Right kidney (tissue), 1 donor: ENCODE measurements around the gene MATN3.

Experiments
- DNase-seq: peaks from one replicate; pipeline ENCODE4 v3.0.0-alpha.2; 2016

The MATN3 gene

DNA sequence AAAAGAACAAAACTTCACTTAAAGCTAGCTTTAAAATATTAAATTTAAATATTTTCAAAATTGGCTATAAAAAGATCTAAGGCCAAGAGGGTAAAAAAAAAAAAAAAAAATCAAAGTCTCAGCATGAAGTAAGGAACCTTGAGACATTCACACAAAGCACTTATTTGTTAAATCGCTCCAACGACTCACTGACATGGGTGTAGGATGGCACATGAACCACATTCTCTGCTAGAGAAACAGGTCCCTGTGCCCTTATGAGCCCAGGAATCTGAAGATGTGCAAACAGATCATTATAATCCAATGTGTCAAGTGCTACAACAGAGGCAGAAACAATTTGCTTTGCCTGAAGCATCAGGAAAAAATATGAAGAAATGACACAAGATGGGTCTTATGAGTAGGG is 25.2 kb upstream of the MATN3 start:
- no peak for DNase-seq

GRCh38 chr2:20035955-20036666 is 23.6 kb upstream of the MATN3 start:
- no peak for DNase-seq

- DNase-seq, result no peak
Measured at GRCh38 chr2:20034821-20035220, 22.4 kb upstream of the MATN3 start.

DNA sequence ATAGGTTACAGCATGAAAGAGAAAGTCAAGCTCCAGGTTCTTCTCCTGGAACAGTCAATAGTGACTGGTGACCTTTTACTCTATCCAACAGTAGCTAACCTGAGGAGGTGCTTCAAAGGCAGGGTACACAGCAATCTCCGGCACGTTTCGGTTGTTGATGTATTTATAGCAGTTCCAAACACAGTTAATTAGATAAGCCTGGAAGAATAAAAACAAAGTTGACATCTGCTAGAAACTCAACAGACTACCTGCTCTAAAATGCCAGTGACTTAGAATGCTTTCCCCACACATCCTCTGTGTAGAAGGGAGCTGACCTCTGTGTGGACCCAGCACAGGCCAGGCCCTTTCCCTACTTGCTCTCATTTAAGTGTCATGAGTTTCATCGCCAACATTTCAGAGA is 21.8 kb upstream of the MATN3 start:
- DNase-seq, result no peak

DNA sequence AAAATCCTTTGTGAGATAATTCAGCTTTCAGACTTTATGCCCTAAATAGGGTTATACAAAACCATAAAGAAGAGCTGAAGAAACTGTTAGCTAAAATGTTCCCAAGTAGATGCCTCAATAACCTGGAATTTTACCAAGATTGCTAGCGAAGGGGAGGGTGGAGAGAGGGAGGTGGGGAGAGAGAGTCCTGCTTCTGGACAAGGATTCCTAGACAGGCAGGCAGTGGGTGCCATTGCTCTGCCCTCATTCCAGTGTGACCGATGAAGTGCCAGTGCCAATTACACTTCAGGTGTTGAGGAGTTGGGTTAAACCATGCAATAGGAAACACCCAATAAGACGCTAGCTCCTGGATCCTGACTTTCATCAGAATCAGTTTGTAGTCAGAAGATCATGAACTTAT is 20.9 kb upstream of the MATN3 start:
- DNase-seq, result no peak

DNA sequence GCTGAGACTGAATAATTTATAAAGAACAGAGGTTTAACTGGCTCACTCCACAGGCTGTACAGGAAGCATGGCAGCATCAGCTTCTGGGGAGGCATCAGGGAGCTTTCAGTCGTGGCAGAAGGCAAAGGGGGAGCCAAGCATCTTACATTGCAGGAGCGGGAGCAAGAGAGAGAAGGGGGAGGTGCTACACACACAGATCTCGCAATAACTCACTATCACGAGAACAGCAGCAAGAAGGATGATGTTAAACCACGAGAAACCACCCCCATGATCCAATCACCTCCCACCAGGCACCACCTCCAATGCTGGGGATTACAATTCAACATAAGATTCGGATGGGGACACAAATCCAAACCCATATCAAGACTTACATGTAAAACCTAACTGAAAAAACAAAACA is 17.8 kb upstream of the MATN3 start:
- DNase-seq, result no peak

DNA sequence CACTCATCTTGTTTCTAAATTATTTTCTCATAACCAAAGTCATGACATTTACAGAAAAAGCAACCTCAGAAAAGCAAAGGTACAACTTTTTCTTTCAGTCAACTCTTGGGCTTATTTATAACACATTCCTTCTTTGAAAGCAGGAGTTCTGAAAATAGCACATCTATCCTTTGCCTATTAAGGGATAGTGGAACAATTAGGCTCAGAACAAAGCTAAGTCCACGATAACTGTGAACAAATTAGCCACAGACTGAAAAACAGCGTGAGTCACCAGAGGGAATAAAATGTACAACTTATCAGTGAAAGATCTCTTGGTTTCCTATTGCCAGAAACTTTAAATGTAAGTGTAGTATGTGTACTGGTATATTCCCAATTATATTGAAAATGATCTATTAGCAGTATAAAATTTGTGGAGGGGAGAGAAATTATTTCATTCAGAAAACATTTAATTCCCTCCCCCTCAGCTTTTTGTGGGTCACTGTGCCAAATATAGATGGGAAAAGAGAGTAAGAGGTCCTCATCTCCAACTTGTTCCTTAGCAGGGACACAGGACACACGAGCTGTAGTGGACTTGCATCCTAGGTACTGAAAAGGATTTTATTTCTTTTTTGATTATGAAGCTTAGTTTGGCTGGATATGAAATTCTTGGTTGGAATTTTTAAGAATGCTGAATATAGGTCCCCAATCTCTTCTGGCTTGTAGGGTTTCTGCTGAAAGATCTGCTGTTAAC is 15.4 kb upstream of the MATN3 start:
- DNase-seq, result no peak

DNA sequence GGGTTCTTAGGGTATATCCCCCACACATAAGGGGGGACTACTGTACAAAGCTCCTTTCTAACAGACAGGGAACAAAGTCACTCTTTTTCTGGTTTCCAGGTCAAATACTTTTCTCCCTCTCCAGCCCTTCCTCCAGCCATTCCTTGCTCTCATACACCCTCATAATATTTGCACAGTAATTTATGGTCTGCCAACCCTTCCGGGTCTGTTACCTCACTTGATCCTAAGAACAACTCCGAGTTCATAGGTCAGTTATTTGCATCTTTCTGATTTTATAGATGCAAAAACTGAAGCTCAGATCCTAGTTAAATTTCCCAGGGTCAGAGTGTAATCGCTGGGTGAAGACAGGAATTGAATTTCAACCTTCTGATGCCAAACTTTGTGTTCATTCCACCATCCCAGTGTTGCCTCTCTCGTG is 14.8 kb upstream of the MATN3 start:
- DNase-seq, result no peak

GRCh38 chr2:20025065-20025786 is 12.8 kb upstream of the MATN3 start:
- DNase-seq, result no peak

GRCh38 chr2:20023688-20024087 is 11.2 kb upstream of the MATN3 start:
- no peak for DNase-seq

- no peak for DNase-seq
Measured at GRCh38 chr2:20021405-20022009, 9.0 kb upstream of the MATN3 start.

GRCh38 chr2:20019747-20020146 is 7.3 kb upstream of the MATN3 start:
- DNase-seq, result no peak

GRCh38 chr2:20018601-20019152 is 6.2 kb upstream of the MATN3 start:
- DNase-seq, result no peak

GRCh38 chr2:20016346-20016745 is 3.9 kb upstream of the MATN3 start:
- no peak for DNase-seq

GRCh38 chr2:20015482-20016083 is 3.1 kb upstream of the MATN3 start:
- DNase-seq, result peak; percentile 33

DNA sequence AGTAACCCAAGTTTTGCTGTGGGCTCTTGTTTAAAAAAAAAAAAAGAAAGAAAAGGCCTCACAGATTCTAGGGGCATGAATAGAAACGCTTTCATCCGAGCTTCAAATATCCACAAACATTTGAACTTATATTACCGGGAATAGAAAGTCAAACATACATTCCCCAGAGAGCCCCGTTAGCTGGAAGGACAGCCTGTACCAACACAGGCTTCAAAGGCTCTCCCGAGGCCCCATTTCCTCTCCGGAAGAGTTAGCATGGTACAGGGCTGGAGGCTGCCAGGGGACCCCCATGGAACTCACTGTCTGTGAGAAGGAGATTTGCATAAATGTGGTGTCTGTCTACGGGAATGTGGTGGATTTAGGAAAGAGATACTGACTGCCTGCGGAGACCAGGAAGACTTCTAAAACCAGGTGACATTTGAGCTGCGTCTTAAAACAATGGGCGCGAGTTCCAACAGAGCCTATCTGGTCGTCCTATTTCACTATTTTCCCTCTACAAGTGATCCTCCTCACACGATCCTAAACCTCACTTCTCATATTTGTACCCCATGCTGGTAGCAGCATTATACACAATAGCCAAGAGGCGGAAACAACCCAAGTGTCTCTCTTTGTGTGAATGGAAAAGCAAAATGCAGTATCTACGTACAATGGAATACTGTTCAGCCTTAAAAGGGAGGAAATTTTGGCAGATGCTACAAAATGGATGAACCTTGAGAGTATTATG is 820 bp upstream of the MATN3 start:
- DNase-seq, result peak; percentile 35

- DNase-seq, result no peak
Measured at GRCh38 chr2:20012032-20012281, 511 bp downstream of the MATN3 start.

DNA sequence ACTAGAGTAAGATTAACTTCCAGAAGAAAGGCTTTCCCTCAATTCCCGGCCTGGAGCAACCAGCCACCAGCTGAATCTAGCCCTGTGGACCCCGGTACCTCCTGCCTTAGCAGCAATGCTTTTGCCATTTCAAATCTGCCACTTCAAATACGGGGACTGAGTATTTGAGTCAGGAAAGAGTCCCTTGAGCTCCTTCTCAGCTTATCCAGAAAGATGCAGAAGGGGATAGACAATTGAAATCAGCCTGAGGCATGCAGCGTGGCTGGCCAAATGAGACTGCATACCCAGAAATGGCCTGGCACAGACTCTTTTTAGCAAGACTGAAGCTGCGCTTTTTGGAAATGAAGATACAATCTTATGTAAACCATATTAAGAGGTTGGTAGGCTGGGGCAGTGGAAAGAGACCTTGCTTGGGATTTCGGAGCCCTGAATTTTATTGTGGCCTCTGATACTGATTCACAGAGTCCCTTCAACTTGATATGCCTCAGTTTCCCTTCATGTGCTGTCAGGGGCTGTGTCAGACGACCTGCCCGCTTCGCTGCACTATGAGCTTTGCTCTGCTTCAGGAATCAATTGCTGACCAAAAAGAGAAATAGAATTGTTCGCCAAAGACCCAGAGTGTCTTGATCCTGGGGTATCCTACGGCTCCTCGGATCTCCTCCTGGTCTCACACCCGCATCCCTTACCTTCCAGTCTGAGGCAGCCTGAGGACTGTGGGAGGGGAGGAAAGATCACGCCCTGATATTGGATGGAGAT is 1.0 kb downstream of the MATN3 start:
- DNase-seq, result no peak

DNA sequence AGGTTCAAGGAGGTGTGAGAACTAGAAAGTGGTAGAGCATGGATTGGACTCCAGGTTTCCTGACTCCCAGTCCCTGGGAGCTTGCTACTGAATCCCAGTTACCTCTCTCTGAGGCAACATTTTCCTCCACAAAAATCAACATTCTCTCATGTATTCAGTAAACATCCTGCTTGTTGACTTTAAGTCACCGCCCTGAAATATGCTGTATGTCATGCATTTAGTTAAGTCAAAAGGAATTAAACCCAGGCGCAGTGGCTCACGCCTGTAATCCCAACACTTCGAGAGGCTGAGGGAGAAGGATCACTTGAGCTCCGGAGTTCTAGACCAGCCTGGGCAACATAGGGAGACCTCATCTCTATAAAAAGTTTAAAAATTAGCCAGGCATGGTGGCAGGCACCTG is 3.8 kb downstream of the MATN3 start:
- DNase-seq, result no peak

DNA sequence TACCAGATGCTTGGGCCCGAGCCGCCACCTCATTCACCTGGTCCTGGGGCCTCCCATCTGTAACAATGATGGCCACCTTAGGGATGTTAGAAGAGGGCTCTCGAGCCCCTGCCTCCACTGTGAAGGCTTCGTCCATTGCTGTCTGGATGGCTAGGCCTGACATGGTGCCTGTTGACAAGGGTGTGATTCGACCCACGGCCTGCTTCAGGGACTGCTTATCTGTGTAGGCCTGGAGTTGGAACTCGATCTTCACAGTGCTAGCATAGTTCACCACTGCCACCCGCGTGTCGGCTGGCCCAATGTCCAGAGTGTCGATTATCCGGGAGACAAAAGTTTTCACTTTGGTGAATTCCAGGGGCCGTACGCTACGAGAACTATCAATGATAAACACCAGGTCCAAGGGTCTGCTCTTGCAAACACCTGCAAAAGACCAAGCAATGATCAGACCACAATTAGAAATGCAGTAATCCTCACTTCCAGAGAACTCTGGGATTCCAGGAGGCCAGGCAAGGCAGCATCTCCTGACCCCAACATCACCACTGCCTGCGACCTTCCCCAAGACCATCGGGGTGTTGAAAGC is 6.5 kb downstream of the MATN3 start:
- no peak for DNase-seq
